SK-N-SH treated with all-trans-retinoic acid at 6 μM for 48 hours (cell line): ENCODE results near the gene GCLC.
"Not testable (repeated sequence)": the region's sequence is repeated elsewhere in the genome, so short reads cannot be mapped to it uniquely, and the experiment has no call there.

Experiments used
- ATAC-seq: fragments of 200-7000 bp; cut with Tn5 transposase; 3 replicates; pipeline ENCODE4 v1.9.1; 2020; ENCODE audit warnings: mild to moderate bottlenecking, moderate library complexity
- ARNTL ChIP-seq: fragments of 450-650 bp; formaldehyde crosslinking; IDR thresholded peaks from 2 replicates; pipeline ENCODE4 v1.5.0; 2020; ENCODE audit warnings: low read depth, mild to moderate bottlenecking, moderate library complexity, borderline replicate concordance
- BACH2 ChIP-seq: fragments of 250-450 bp; sonication (Bioruptor Pico); IDR thresholded peaks from 2 replicates; pipeline ENCODE4 v1.9.0; 2021; ENCODE audit warnings: mild to moderate bottlenecking, borderline replicate concordance
- CREB5 ChIP-seq: fragments of 250-450 bp; sonication (Bioruptor Pico); IDR thresholded peaks from 2 replicates; pipeline ENCODE4 v1.5.1; 2020; ENCODE audit warnings: low read depth, mild to moderate bottlenecking, moderate library complexity
- CSDC2 ChIP-seq: fragments of 250-450 bp; sonication (Bioruptor Pico); IDR thresholded peaks from 2 replicates; pipeline ENCODE4 v1.5.0; 2020; ENCODE audit warnings: mild to moderate bottlenecking, moderate library complexity
- CSRNP3 ChIP-seq: fragments of 250-450 bp; sonication (Bioruptor Pico); IDR thresholded peaks from 2 replicates; pipeline ENCODE4 v1.5.1; 2021; ENCODE audit warnings: mild to moderate bottlenecking, moderate library complexity
- ESRRG ChIP-seq: fragments of 250-450 bp; sonication (Bioruptor Pico); IDR thresholded peaks from 2 replicates; pipeline ENCODE4 v1.6.1; 2021; ENCODE audit warnings: mild to moderate bottlenecking
- GLIS3 ChIP-seq: fragments of 250-450 bp; sonication (Bioruptor Pico); IDR thresholded peaks from 2 replicates; pipeline ENCODE4 v1.5.0; 2020; ENCODE audit warnings: mild to moderate bottlenecking, moderate library complexity
- ISL1 ChIP-seq: fragments of 250-450 bp; sonication (Bioruptor Pico); IDR thresholded peaks from 2 replicates; pipeline ENCODE4 v2.1.2; 2022; ENCODE audit warnings: mild to moderate bottlenecking, moderate library complexity
- OSR1 ChIP-seq: fragments of 250-450 bp; sonication (Bioruptor Pico); IDR thresholded peaks from 2 replicates; pipeline ENCODE4 v1.8.0; 2022; ENCODE audit warnings: moderate library complexity, mild to moderate bottlenecking, inconsistent platforms
- PATZ1 ChIP-seq: fragments of 250-450 bp; sonication (Bioruptor Pico); IDR thresholded peaks from 2 replicates; pipeline ENCODE4 v1.8.0; 2020; ENCODE audit warnings: mild to moderate bottlenecking, moderate library complexity, borderline replicate concordance
- PPARA ChIP-seq: fragments of 250-450 bp; sonication (Bioruptor Pico); IDR thresholded peaks from 2 replicates; pipeline ENCODE4 v1.5.0; 2020; ENCODE audit warnings: mild to moderate bottlenecking, borderline replicate concordance
- RARB ChIP-seq: fragments of 250-450 bp; sonication (Bioruptor Pico); IDR thresholded peaks from 2 replicates; pipeline ENCODE4 v1.8.0; 2021; ENCODE audit warnings: mild to moderate bottlenecking, moderate library complexity
- SNAI2 ChIP-seq: fragments of 250-450 bp; sonication (Bioruptor Pico); IDR thresholded peaks from 2 replicates; pipeline ENCODE4 v1.5.0; 2020; ENCODE audit warnings: mild to moderate bottlenecking, moderate library complexity
- TCF4 ChIP-seq: fragments of 250-450 bp; sonication (Bioruptor Pico); IDR thresholded peaks from 2 replicates; pipeline ENCODE4 v1.8.0; 2021; ENCODE audit warnings: mild to moderate bottlenecking, moderate library complexity, borderline replicate concordance
- TSHZ2 ChIP-seq: fragments of 250-450 bp; sonication (Bioruptor Pico); IDR thresholded peaks from 2 replicates; pipeline ENCODE4 v1.5.0; 2020; ENCODE audit warnings: mild to moderate bottlenecking, moderate library complexity
- ZC3H10 ChIP-seq: fragments of 250-450 bp; sonication (Bioruptor Pico); IDR thresholded peaks from 2 replicates; pipeline ENCODE4 v1.5.1; 2021; ENCODE audit warnings: mild to moderate bottlenecking, moderate library complexity
- ZFP3 ChIP-seq: fragments of 250-450 bp; sonication (Bioruptor Pico); IDR thresholded peaks from 2 replicates; pipeline ENCODE4 v1.5.0; 2020; ENCODE audit warnings: mild to moderate bottlenecking, moderate library complexity
- ZFP30 ChIP-seq: fragments of 450-650 bp; formaldehyde crosslinking; IDR thresholded peaks from 2 replicates; pipeline ENCODE4 v1.5.0; 2022; ENCODE audit warnings: mild to moderate bottlenecking, moderate library complexity
- ZNF565 ChIP-seq: fragments of 450-650 bp; formaldehyde crosslinking; conservative IDR thresholded peaks from 2 replicates; pipeline ENCODE4 v1.5.0; 2020; ENCODE audit warnings: low read depth, mild to moderate bottlenecking, moderate library complexity
- ZNF70 ChIP-seq: fragments of 450-650 bp; formaldehyde crosslinking; IDR thresholded peaks from 2 replicates; pipeline ENCODE4 v1.5.0; 2020; ENCODE audit warnings: mild to moderate bottlenecking, moderate library complexity
- ZNF8 ChIP-seq: fragments of 450-650 bp; formaldehyde crosslinking; IDR thresholded peaks from 2 replicates; pipeline ENCODE4 v1.5.0; 2020; ENCODE audit warnings: mild to moderate bottlenecking, moderate library complexity

The GCLC gene

GRCh38 chr6:53573299-53573698, 28.4 kb upstream of the GCLC start:
- no peak for ATAC-seq

GRCh38 chr6:53572379-53572778, 27.5 kb upstream of the GCLC start:
- not testable (repeated sequence) for ATAC-seq

More at GRCh38 chr6:53573299-53573698, 28.4 kb upstream of the GCLC start:
- TF ChIP-seq ARNTL (CRISPR knock-in tag) (no peak), GLIS3 (CRISPR knock-in tag) (no peak), TSHZ2 (CRISPR knock-in tag) (no peak), RARB (CRISPR knock-in tag) (no peak), ZC3H10 (CRISPR knock-in tag) (no peak), TCF4 (no peak), ZNF565 (no peak), ZNF70 (no peak), PATZ1 (CRISPR knock-in tag) (no peak), CSDC2 (CRISPR knock-in tag) (no peak), CSRNP3 (CRISPR knock-in tag) (no peak), OSR1 (CRISPR knock-in tag) (no peak), SNAI2 (CRISPR knock-in tag) (no peak), PPARA (no peak), ISL1 (no peak), ESRRG (CRISPR knock-in tag) (no peak), CREB5 (no peak), ZFP3 (CRISPR knock-in tag) (no peak), ZFP30 (no peak)
- TF ChIP-seq, all 23 proteins: peak for 0

GRCh38 chr6:53568776-53569616, 24.1 kb upstream of the GCLC start:
- ATAC-seq, result no peak

GRCh38 chr6:53567701-53568100, 22.8 kb upstream of the GCLC start:
- ATAC-seq, result no peak
- no peak for TF ChIP-seq ZC3H10 (CRISPR knock-in tag)
- TF ChIP-seq ZNF70, result no peak
- TF ChIP-seq ZFP3 (CRISPR knock-in tag), result no peak
- TF ChIP-seq ISL1, result no peak
- no peak for TF ChIP-seq CSRNP3 (CRISPR knock-in tag)
- no peak for TF ChIP-seq ZFP30
- no peak for TF ChIP-seq ZNF8 (CRISPR knock-in tag)
- TF ChIP-seq TSHZ2 (CRISPR knock-in tag), result no peak
- no peak for TF ChIP-seq CSDC2 (CRISPR knock-in tag)
- TF ChIP-seq OSR1 (CRISPR knock-in tag), result no peak
- no peak for TF ChIP-seq SNAI2 (CRISPR knock-in tag)

More at GRCh38 chr6:53568776-53569616, 24.1 kb upstream of the GCLC start:
- TF ChIP-seq TCF4, result 0 out of 2 replicates have a peak, but pooled peaks have one; percentile 24
- TF ChIP-seq BACH2 (CRISPR knock-in tag), result no peak
